HG03342 (cell line): ENCODE results near the gene TAF4.

Experiments
- ATAC-seq: cut with Tn5 transposase; IDR thresholded peaks from one replicate; pipeline ENCODE4 v1.9.1; 2021; ENCODE audit warnings: mild to moderate bottlenecking, moderate library complexity; ENCODE audit not compliant: unreplicated experiment

TAF4 gene

DNA sequence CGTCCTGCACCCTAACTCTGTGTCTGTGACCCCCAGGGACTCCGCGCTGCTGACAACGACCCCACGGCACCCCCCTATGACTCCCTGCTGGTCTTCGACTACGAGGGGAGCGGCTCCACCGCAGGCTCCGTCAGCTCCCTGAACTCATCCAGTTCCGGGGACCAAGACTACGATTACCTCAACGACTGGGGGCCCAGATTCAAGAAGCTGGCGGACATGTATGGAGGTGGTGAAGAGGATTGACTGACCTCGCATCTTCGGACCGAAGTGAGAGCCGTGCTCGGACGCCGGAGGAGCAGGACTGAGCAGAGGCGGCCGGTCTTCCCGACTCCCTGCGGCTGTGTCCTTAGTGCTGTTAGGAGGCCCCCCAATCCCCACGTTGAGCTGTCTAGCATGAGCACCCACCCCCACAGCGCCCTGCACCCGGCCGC, 129.0 kb downstream of the TAF4 start:
- ATAC-seq = no peak

DNA sequence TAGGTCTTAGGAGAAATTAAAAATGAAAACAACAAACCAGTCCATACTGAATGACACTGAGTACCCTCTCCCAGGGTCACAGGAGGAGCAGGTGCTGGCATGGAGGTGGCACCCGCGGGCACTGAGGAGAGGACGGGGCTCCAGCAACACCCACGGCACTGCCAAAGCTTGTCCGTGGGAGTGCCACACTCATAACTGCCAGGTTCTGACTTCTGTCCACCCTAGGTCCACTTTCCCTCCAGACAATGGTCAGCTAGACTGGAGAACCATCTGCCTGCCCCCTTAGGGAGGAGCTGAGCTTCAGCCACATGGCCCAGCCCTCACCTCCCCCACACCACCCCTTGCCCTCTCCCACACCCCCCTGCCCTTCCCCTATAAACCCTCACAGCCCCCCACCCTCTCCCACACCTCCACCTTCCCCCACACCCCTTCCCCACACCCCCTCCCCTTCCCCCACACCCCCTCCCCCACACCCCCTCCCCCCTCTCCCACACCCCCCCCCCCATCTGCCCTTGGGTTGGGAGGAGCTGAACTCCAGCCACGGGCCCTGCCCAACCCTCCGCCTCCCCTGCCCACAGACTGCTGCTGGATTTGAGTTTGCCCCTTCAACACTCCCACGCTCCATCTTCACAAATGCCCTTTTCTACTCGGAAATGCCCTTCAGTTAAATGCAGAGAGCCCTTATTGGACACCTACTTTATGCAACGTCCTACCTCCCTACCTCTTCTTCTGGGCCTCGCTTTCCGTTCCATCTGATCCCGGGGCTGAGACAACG, 129.6 kb downstream of the TAF4 start:
- ATAC-seq = no peak

DNA sequence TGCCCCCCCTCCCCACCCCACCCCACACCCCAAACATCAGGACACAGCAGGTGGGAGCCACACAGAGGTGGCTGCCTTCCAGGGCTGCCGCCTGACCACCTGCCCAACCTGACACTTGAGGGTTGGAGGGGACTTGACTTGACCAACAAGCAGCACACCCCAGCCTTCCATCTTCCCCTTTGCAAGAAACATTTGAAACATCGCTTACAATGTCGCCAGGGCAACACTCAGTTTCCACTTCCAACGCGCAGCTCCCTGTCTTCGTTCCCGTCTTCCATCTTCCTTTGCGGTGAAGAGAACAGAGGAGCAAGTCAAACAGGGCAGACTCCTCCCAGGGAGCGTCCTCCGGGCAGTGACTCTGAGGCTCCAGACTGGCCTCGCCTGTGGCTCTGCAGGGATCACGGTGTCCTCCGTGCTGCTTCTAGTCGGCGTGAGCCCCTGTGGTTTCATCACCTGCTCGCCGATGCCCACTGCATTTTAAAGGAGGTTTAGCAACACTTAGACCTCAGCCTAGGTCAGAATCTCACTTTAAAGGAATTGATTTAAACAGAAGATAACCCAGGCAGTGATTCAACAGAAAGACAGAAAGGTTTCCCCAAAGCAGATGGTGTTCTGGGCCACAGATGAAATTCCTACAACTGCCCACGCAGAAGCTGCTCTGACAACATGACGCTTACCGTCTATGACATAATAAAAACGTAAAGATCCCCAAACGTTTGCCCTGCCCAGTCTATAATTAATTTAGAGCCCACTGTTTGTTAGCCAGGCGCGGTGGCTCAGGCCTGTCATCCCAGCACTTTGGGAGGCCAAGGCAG, 130.8 kb downstream of the TAF4 start:
- no peak for ATAC-seq

DNA sequence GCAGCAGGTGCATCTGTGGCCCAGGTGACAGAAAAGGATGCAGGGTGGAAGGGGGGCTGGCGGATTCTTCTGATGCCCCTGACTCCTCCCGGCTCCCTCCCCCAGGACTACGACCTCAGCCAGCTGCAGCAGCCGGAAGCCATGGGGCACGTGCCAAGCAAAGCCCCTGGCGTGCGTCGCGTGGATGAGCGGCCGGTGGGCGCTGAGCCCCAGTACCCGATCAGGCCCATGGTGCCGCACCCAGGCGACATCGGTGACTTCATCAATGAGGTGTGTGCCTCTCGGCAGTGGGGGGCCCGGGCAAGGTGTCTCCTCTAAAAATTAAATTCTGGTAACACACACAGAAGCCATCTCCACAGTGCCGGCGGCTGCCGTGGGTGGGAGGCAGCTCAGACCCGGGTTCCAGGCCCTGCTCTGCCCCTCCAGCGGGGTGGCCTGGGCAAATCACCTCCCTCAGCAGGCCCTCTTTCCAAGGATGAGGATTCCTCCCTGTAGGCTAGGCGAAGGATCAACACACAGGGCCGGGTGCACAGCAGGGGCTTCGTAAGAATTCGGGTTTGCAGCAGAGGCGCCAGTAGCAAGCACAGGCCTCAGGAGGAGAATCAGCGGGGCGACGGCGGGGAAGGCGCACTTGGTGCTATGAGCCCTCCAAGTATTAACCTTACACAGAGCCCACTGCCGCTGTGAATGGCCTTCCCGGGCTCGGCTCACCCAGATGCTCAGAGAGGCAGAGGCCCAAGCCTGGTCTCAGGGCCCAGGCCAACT, 131.5 kb downstream of the TAF4 start:
- ATAC-seq = no peak

DNA sequence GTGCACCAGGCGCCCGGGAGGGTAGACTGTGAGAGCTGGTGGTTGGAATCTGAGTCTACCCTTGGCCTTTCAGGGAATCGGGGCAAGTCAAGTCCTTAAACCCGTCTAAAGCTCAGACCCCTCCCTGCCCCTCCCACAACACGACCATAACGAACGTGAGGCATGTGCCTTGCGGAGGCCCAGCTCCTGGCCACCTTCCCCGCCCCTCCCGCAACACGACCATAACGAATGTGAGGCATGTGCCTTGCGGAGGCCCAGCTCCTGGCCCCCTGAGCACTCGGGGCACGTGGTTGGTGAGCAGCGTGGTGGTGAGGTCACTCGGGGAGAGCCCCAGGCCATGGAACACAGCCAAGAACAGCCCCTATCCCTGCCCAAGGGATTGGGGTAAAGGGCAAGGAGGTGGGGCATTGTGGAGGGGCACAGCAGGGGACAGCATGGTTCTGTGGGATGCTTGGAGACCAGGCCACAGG, 132.2 kb downstream of the TAF4 start:
- ATAC-seq = no peak

DNA sequence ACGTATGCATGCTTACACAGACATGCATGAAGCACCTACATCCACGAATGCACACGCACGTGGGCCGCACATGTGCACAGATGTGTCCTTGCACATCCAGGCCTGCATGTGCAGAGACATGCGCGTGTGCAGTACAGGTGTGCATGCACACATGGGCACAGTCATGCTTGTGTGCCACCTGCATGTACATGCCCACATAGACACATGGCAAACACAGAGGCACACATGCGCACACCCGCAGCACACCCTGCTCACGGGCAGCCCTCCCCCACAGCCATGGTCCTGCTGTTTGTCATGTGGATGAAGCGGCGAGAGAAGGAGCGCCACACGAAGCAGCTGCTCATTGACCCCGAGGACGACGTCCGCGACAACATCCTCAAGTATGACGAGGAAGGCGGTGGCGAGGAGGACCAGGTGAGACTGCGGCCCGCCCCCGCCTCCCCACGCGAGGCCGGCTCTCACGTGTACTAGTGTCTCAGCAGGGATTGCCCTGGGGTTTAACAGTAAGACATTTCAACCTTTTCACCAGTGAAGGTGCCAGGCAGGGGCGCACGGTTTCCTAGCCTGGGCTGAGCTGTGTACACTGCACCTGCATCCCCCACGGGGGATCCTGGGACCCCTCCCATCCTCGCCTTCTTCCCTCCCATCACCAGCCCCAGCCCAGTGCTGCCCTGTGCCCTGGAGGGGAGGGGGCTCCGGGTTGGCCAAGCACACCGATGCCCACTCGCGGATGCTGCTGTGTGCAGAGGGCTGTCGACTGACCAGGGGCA, 132.8 kb downstream of the TAF4 start:
- no peak for ATAC-seq

DNA sequence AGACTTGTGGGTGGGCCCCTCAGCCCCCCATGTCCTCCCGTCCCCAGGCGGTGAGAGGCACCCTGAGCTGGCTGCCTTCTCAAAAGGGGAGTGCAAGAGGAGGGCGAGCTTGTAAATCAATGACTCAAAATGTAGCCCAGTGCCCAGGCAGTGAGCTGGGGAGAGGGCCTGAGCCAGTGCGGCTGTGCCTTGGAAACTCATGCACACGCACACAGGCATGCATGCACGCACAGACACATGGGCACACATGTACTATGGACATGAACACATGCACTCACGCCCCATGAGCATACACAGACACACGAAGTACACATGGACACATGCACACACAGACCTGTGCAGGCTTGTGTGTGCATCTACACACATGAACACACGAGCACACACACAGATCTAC, 133.5 kb downstream of the TAF4 start:
- no peak for ATAC-seq

DNA sequence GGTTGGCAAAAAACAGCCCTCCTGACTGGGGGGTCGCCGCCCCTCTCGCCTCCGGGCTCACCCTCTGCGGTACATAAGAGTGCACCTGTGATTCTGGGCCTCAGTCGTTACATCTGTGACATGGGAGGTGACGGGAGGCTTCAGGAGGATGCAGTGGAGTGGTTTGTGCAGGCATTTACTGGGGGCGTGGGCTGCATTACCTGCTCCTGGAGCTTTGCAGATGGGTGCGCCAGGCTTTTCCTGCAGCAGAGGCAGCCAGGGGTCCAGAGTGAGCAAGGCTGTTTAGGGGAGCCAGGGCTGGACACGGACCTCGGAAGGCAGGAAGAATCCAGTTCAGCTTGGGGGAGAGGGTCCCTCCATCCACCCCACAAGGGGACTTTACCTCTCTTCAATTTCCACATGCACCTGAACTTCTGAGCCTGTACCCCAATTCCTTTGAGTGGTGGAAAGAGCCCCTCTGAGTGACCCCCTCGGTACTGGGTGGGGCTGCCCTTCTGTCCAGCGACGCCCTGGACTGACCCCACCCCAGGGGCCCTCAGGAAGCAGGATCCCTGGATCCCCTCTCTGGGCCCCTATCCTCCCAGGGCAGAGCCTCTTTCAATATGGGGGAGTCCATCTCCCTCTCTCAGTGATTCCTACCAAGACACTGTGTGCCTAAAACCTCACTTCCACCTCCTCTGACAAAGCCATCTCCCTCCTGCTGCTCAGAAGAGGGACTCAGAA, 134.0 kb downstream of the TAF4 start:
- no peak for ATAC-seq

DNA sequence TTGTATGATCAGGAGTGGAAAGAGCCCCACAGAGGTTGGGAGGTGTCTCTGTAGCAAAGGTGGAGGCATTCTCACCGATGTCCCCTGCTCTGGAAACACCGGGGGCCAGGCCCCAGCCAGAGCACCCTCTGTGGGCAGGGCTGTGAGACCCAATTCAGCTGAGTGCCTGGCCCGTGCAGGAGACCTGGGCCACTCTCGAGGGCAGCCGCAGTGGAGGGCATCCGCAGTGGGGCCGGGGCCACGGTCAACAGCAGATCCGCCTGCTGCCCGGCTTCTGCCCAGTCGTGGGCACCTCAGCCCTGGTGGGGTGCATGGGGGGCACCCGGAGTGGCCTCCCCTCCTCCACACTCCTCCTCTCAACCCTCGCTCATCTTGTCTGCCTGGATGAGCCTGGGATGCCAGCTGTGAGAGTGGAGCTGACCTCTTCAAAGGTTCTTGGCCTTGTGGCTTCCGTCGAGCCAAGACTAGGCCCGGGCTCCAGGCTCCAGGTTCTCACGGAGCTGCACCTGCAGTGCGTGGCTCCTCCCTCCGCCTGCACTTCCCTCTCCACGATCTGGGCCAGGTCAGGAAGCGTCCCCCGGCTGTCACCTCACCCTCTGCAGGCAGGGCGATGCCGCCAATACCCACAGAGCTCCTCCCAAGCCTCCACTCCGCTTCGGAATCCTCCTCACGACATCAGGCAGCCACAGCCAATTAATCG, 134.8 kb downstream of the TAF4 start:
- ATAC-seq = no peak

DNA sequence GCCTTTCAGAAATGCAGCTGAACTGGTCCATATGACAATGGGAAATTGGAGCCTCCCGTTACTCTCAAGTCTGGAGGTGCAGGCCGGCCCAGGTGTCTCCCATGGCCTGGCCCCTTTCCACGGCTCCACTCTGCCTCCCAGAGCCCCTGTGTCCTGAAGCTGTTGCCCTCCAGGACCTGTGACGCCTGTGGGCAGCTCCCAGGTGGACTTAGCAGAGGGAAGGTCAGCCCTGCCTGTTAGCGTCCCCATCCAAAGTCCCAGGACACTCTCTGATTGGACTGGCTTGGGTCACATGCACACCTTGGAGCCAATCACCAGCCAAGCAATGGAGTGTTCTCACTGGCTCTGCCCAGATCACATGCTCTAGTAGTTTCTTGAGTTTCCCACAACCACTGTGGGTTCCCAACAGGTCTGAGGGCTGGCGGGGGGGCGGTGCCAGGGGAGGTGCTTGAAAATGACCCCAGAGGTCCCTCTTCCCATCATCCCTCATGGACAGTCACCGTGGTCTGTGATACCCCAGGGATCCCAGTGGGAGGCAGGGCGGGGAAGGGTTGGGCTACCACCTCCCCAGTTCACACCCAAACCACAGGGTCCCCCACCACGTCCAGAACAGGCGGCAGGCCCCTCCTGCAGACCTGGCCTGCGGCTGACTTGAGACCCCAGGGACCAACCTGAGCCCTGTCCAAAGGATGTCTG, 135.6 kb downstream of the TAF4 start:
- ATAC-seq = no peak

DNA sequence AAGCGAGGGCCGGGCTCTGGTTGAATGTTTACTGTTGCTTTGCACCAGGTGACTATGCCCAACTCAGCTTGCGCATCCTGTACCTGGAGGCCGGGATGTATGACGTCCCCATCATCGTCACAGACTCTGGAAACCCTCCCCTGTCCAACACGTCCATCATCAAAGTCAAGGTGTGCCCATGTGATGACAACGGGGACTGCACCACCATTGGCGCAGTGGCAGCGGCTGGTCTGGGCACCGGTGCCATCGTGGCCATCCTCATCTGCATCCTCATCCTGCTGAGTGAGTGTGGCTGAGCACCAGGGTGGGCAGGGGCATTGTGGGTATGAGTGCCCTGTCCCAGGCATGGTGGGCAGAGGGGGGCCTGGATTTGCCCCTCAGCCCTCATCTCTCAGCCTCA, 136.1 kb downstream of the TAF4 start:
- no peak for ATAC-seq

DNA sequence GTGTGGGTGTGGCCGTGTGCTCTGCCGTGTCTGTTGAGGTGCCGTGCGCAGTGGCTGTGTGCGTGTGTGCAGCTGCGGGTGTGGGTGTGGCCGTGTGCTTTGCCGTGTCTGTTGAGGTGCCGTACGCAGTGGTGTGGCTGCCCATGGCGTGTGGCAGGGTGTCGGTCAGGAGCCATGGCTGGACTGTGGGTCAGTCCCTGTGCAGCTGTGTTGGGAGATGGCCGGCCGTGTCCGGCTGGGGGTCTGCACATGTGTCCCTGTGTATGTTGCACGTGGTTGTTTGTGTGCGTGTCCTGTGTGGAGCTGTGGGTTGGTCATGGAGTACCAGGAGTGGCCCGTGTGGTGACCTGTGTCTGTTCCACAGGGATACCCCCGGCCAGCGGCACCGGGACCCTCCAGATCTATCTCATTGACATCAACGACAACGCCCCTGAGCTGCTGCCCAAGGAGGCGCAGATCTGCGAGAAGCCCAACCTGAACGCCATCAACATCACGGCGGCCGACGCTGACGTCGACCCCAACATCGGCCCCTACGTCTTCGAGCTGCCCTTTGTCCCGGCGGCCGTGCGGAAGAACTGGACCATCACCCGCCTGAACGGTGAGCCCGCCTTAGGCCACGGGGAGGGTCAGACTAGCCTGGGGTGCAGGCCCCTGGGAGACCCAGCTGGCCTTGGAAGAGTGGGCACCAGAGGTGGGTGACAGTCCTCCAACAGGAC, 137.7 kb downstream of the TAF4 start:
- no peak for ATAC-seq

DNA sequence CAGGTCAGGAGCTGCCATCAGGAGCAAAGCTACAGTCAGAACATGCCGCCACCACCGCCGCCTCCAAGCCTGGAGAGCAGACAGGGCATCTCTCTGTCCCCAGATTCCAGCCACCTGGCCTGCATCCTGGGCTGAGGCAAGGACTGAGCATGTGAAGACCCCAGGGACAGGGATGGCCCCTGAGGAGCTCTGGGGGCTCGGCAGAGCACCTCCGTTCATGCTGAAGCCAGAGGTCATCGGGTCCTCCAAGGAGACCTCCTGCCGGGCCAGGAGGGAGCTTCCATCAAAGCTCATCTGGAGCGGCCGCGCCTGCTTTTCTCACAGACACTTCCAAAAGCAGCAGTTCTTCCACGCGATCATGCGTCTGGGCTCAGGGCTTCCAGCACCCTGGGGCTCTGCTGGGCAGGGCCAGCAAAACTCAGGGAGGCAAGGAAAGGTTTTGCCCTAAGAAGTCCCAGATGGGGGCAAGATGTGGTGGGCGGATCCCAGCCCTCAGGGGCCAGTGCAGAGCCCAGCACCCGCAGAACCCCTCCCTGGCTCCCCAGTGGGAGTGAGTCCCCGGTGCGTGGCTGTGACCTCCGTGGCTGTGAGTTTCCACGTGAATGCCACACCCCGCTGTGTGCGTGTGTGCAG, 138.4 kb downstream of the TAF4 start:
- ATAC-seq = no peak

DNA sequence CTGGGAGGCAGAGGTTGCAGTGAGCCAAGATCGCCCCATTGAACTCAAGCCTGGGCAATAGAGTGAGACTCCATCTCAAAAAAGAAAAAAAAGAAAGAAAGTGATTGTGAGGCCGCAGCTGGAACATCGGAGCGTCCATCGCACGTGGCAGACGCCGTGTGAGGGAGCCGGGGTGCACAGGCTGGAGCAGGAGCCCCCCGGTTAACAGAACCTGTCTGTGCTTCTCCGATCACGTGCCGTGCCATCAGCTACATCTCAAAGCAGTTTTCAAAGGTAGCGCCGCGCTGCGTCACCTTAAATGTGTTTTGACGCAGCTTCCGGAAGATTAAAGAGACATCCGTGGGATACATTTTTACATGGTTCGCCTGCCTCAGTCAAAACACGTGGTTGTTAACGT, 138.9 kb downstream of the TAF4 start:
- ATAC-seq = no peak

DNA sequence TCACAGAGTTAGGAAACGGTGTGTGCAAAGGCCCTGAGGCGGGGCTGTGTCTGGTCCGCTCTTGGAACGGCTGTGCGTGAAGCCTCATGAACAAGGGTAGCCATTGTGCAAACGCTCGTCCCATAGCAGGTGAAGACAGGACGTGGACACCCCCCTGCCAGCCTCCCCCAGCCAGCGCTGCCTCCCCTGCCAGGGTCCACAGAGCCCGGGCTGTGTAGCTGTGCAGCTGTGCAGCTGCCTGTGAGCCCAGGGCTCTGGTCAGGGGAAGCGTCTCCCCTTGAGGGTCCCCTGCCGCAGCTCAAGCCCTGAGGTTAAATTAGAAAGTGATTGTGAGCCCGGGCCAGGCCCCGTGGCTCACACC, 139.4 kb downstream of the TAF4 start:
- ATAC-seq = no peak

DNA sequence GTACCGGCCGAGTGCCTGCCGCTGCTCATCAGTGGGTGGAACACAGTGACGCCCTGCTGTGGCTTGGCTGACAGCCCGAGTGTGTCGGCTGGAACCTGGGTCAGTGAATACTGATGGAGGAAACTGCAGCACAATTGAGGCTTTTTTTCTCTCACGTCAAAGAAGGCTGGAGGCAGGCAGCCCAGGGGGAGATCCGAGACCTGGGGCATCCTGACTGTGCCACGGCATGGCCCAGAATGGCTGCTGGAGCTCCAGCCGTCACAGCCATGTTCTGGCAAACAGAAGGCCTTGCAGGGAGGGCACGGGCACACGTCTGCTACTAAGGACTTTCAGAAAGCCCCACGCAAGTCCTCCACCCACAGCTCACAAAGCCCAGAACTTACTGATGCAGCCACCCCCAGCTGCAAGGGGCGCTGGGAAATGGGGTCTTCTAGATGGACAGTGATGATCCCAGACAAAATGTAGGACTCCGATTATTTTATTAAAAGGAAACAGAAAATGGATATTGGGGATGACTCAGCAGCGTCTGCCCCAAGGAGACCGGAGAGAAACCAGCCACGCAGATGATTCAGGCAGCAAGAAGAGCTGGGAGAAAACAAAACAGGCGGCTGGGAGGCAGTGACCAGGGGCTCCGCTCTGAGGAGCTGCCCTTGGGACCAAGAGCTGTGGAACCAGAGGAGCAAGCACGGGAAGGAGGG, 140.0 kb downstream of the TAF4 start:
- ATAC-seq = no peak

DNA sequence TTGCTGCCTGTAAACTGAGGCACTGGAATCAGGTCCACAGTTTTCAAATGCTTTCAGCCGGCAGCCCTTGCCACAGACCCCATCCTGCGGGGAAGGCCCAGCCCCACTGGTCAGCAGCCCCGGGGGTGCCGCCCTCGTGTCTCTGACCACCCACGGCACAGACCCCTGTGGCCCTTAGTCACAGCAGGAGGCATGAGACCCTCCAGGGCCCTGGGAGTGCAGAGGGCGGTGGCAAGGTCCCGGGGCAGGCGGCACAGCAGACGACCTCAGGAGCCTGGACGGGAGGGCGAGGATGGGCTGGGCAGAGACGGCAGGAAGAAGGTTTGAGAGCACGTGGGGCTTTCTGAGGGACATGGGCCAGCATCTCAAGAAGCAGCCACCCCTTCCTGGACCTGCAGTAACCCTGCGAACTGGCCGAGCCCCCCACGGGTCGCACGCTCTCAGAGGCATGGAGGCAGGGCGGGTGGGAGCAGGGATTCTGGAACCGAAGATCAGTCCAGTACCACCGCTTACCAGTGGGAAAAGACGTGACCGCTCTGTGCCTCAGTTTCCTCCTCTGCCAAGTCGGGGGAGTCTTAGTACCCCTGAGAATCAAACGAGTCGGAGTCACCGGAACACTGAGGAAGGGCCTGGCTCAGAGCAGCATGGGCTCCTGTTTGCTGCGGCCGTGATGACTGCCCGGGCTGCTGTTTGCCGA, 140.7 kb downstream of the TAF4 start:
- ATAC-seq = no peak
